ENCODE data around the gene LPAR2. TPM values are rescaled to one million over a fixed set of nuclear protein-coding genes. Genes with fewer than 3 reads are reported as not detected.

Gene LPAR2
- total and polyA plus RNA-seq, 7 experiments from 2014 or later = 16.5 to 91.7 (median 70.8) TPM

- Histone ChIP-seq H3K4me3 (ENCODE audit: low read length) (no peak overlapping the region), H3K4me1 (ENCODE audit: control insufficient read depth in 2 of 2, insufficient read depth in 2 of 2, low read length in 2 of 2) (no peaks in the 10 kb centered on the region), H3K27ac (ENCODE audit: low read depth, low read length) (no peak overlapping the region), H3K36me3 (ENCODE audit: control insufficient read depth in 2 of 3, insufficient read depth in 3 of 3, low read length in 3 of 3) (peaks cover 21 to 93% (median 37%) of the 10 kb centered on the region in 3 experiments), H3K27me3 (ENCODE audit: control insufficient read depth in 2 of 2, insufficient read depth in 2 of 2, low read length in 2 of 2) (no peaks in the 10 kb centered on the region), H3K9me3 (ENCODE audit: control insufficient read depth in 2 of 3, low read length in 3 of 3) (no peaks in the 10 kb centered on the region)
- Mint-ChIP-seq H3K36me3 (peaks cover 5 to 38% (median 14%) of the 10 kb centered on the region in 5 donors), H3K4me1 (peaks cover 0 to 6% (median 0%) of the 10 kb centered on the region in 7 donors), H3K27me3 (no peaks in the 10 kb centered on the region), H3K27ac (no peak overlapping the region), H3K4me3 (no peak overlapping the region), H3K9me3 (no peaks in the 10 kb centered on the region)
- intact Hi-C loops (cut with micrococcal nuclease) = no loop called here
- ATAC-seq (no peak), DNase-seq (no peak)
- ChIA-PET CTCF (interaction anchor here (0.6 kb wide), 1 partner anchor 298 kb away, joined by 3 read pairs; no protein-coding TSS in a partner anchor), POLR2A (interaction anchor here (1.5 to 1.9 kb wide), 2 partner anchors 12 to 13 kb away, joined by 6 to 7 read pairs; partner anchors contain the start of genes GMIP and ZNF101)
These were observed 27.8 kb upstream of the LPAR2 start for GRCh38 chr19:19655641-19656343.

- Mint-ChIP-seq H3K36me3 (peaks cover 5 to 38% (median 14%) of the 10 kb centered on the region in 5 donors), H3K4me1 (peaks cover 0 to 6% (median 0%) of the 10 kb centered on the region in 7 donors), H3K27ac (peak overlapping the region in 1 of 9 donors; percentile 56), H3K4me3 (no peak overlapping the region), H3K27me3 (no peaks in the 10 kb centered on the region), H3K9me3 (no peaks in the 10 kb centered on the region)
- H3K9me3 ChIP-seq (ENCODE audit: control insufficient read depth in 2 of 3, low read length in 3 of 3) = no peaks in the 10 kb centered on the region
- ChIA-PET CTCF (interaction anchor here (0.6 kb wide), 1 partner anchor 299 kb away, joined by 3 read pairs; no protein-coding TSS in a partner anchor), POLR2A (interaction anchor here (1.5 to 1.9 kb wide), 2 partner anchors 11 to 14 kb away, joined by 6 to 7 read pairs; partner anchors contain the start of genes GMIP and ZNF101)
- H3K36me3 ChIP-seq (ENCODE audit: control insufficient read depth in 2 of 3, insufficient read depth in 3 of 3, low read length in 3 of 3) = peaks cover 21 to 100% (median 39%) of the 10 kb centered on the region in 3 experiments
- ATAC-seq (no peak), DNase-seq (no peak)
- no peak overlapping the region for H3K27ac ChIP-seq (ENCODE audit: low read depth, low read length)
- no peaks in the 10 kb centered on the region for H3K4me1 ChIP-seq (ENCODE audit: control insufficient read depth in 2 of 2, insufficient read depth in 2 of 2, low read length in 2 of 2)
- no peak overlapping the region for H3K4me3 ChIP-seq (ENCODE audit: low read length)
- intact Hi-C loops (cut with micrococcal nuclease) = no loop called here
- no peaks in the 10 kb centered on the region for H3K27me3 ChIP-seq (ENCODE audit: control insufficient read depth in 2 of 2, insufficient read depth in 2 of 2, low read length in 2 of 2)
These were observed 27.1 kb upstream of the LPAR2 start for GRCh38 chr19:19655051-19655594.

- Mint-ChIP-seq H3K9me3 (no peaks in the 10 kb centered on the region), H3K27ac (no peak overlapping the region), H3K4me3 (no peak overlapping the region), H3K36me3 (peaks cover 5 to 38% (median 14%) of the 10 kb centered on the region in 5 donors), H3K27me3 (no peaks in the 10 kb centered on the region), H3K4me1 (peaks cover 0 to 6% (median 0%) of the 10 kb centered on the region in 7 donors)
- H3K36me3 ChIP-seq (ENCODE audit: control insufficient read depth in 2 of 3, insufficient read depth in 3 of 3, low read length in 3 of 3) = peaks cover 21 to 100% (median 39%) of the 10 kb centered on the region in 3 experiments
- ChIA-PET CTCF (no interaction called here), POLR2A (interaction anchor here (1.1 to 1.9 kb wide), 2 partner anchors 14 to 20 kb away, joined by 3 to 7 read pairs; partner anchors contain the start of gene ZNF101)
- H3K4me3 ChIP-seq (ENCODE audit: low read length) = no peak overlapping the region
- intact Hi-C loops (cut with micrococcal nuclease) = no loop called here
- no peaks in the 10 kb centered on the region for H3K27me3 ChIP-seq (ENCODE audit: control insufficient read depth in 2 of 2, insufficient read depth in 2 of 2, low read length in 2 of 2)
- ATAC-seq (no peak), DNase-seq (no peak)
- no peaks in the 10 kb centered on the region for H3K9me3 ChIP-seq (ENCODE audit: control insufficient read depth in 2 of 3, low read length in 3 of 3)
- H3K27ac ChIP-seq (ENCODE audit: low read depth, low read length) = no peak overlapping the region
- H3K4me1 ChIP-seq (ENCODE audit: control insufficient read depth in 2 of 2, insufficient read depth in 2 of 2, low read length in 2 of 2) = no peaks in the 10 kb centered on the region
These were observed 26.4 kb upstream of the LPAR2 start for GRCh38 chr19:19654441-19654840.

GRCh38 chr19:19653597-19654147 is 25.7 kb upstream of the LPAR2 start:
- H3K36me3 Mint-ChIP-seq = peaks cover 5 to 38% (median 17%) of the 10 kb centered on the region in 5 donors
- DNase-seq (no peak), ATAC-seq (no peak)
- Histone ChIP-seq H3K4me1 (ENCODE audit: control insufficient read depth in 2 of 2, insufficient read depth in 2 of 2, low read length in 2 of 2) (no peaks in the 10 kb centered on the region), H3K27ac (ENCODE audit: low read depth, low read length) (no peak overlapping the region), H3K9me3 (ENCODE audit: control insufficient read depth in 2 of 3, low read length in 3 of 3) (no peaks in the 10 kb centered on the region), H3K27me3 (ENCODE audit: control insufficient read depth in 2 of 2, insufficient read depth in 2 of 2, low read length in 2 of 2) (no peaks in the 10 kb centered on the region), H3K36me3 (ENCODE audit: control insufficient read depth in 2 of 3, insufficient read depth in 3 of 3, low read length in 3 of 3) (peaks cover 17 to 97% (median 39%) of the 10 kb centered on the region in 3 experiments), H3K4me3 (ENCODE audit: low read length) (no peak overlapping the region)
- intact Hi-C loops (cut with micrococcal nuclease) = no loop called here
- no peaks in the 10 kb centered on the region for H3K9me3 Mint-ChIP-seq
- H3K4me3 Mint-ChIP-seq = no peak overlapping the region
- ChIA-PET POLR2A (interaction anchor here (1.1 to 2.8 kb wide), 2 partner anchors 9 to 20 kb away, joined by 3 to 20 read pairs; partner anchors contain the start of gene ATP13A1), CTCF (no interaction called here)
- H3K27me3 Mint-ChIP-seq = no peaks in the 10 kb centered on the region
- peaks cover 0 to 6% (median 0%) of the 10 kb centered on the region in 7 donors for H3K4me1 Mint-ChIP-seq
- peak overlapping the region in 1 of 9 donors; percentile 29 for H3K27ac Mint-ChIP-seq

- peak overlapping the region in 3 of 9 donors; percentile 47 to 69 (median 68) for H3K27ac Mint-ChIP-seq
- peak overlapping the region in 1 of 10 donors; percentile 16 for H3K4me3 Mint-ChIP-seq
- H3K4me1 ChIP-seq (ENCODE audit: control insufficient read depth in 2 of 2, insufficient read depth in 2 of 2, low read length in 2 of 2) = no peaks in the 10 kb centered on the region
- peaks cover 0 to 6% (median 0%) of the 10 kb centered on the region in 7 donors for H3K4me1 Mint-ChIP-seq
- intact Hi-C loops (cut with micrococcal nuclease) = no loop called here
- POLR2A ChIA-PET = interaction anchor here (0.5 to 2.8 kb wide), 3 partner anchors 10 to 291 kb away, joined by 3 to 20 read pairs (median 6); partner anchors contain the start of gene ATP13A1
- CTCF ChIA-PET = no interaction called here
- no peaks in the 10 kb centered on the region for H3K9me3 Mint-ChIP-seq
- H3K36me3 Mint-ChIP-seq = peaks cover 0 to 32% (median 12%) of the 10 kb centered on the region in 5 donors
- H3K9me3 ChIP-seq (ENCODE audit: control insufficient read depth in 2 of 3, low read length in 3 of 3) = no peaks in the 10 kb centered on the region
- no peak overlapping the region for H3K27ac ChIP-seq (ENCODE audit: low read depth, low read length)
- H3K27me3 Mint-ChIP-seq = no peaks in the 10 kb centered on the region
- H3K27me3 ChIP-seq (ENCODE audit: control insufficient read depth in 2 of 2, insufficient read depth in 2 of 2, low read length in 2 of 2) = no peaks in the 10 kb centered on the region
- H3K36me3 ChIP-seq (ENCODE audit: control insufficient read depth in 2 of 3, insufficient read depth in 3 of 3, low read length in 3 of 3) = peaks cover 10 to 93% (median 43%) of the 10 kb centered on the region in 3 experiments
- no peak for DNase-seq
- no peak overlapping the region for H3K4me3 ChIP-seq (ENCODE audit: low read length)
- ATAC-seq = no peak
These were observed 24.7 kb upstream of the LPAR2 start for GRCh38 chr19:19652482-19653295.

GRCh38 chr19:19651076-19651475 is 23.1 kb upstream of the LPAR2 start:
- Histone ChIP-seq H3K27me3 (ENCODE audit: control insufficient read depth in 2 of 2, insufficient read depth in 2 of 2, low read length in 2 of 2) (no peaks in the 10 kb centered on the region), H3K9me3 (ENCODE audit: control insufficient read depth in 2 of 3, low read length in 3 of 3) (no peaks in the 10 kb centered on the region), H3K27ac (ENCODE audit: low read depth, low read length) (no peak overlapping the region), H3K4me1 (ENCODE audit: control insufficient read depth in 2 of 2, insufficient read depth in 2 of 2, low read length in 2 of 2) (no peaks in the 10 kb centered on the region), H3K36me3 (ENCODE audit: control insufficient read depth in 2 of 3, insufficient read depth in 3 of 3, low read length in 3 of 3) (peaks cover 6 to 93% (median 32%) of the 10 kb centered on the region in 3 experiments), H3K4me3 (ENCODE audit: low read length) (no peak overlapping the region)
- Mint-ChIP-seq H3K27me3 (no peaks in the 10 kb centered on the region), H3K9me3 (no peaks in the 10 kb centered on the region), H3K36me3 (peaks cover 0 to 28% (median 12%) of the 10 kb centered on the region in 5 donors), H3K4me3 (no peak overlapping the region), H3K4me1 (peaks cover 0 to 6% (median 0%) of the 10 kb centered on the region in 7 donors), H3K27ac (no peak overlapping the region)
- ATAC-seq (no peak), DNase-seq (no peak)
- ChIA-PET CTCF (interaction anchor here (0.7 kb wide), 2 partner anchors 11 to 17 kb away, joined by 3 read pairs; no protein-coding TSS in a partner anchor), POLR2A (interaction anchor here (1.1 to 2.8 kb wide), 4 partner anchors 12 to 163 kb away, joined by 3 to 20 read pairs (median 4); partner anchors contain the start of genes ATP13A1 and ZNF101)
- intact Hi-C loops (cut with micrococcal nuclease) = no loop called here

All from naive thymus-derived CD4-positive, alpha-beta T cell (primary cell).